T-helper 17 cell (primary cell): ENCODE data around the gene NTN1. TPM values are rescaled to one million over a fixed set of nuclear protein-coding genes. Genes with fewer than 3 reads are reported as not detected.
"Not testable (repeated sequence)": the region's sequence is repeated elsewhere in the genome, so short reads cannot be mapped to it uniquely, and the experiment has no call there.

ENCODE experiments used
- ATAC-seq: fragments of 150-1000 bp; cut with Tn5 transposase; 2 replicates; pipeline ENCODE4 v1.10.0; 2021; ENCODE audit warnings: mild to moderate bottlenecking, moderate library complexity
- DNase-seq, 3 donors: peaks; one replicate each; pipeline versions ENCODE4 v3.0.0 to v3.0.0-alpha.2; 2020 to 2021
- H3K9me3 ChIP-seq: one replicate; pipeline ENCODE4 v1.7.0; 2013; ENCODE audit warnings: low read length, mild to moderate bottlenecking; ENCODE audit not compliant: control insufficient read depth, poor library complexity, severe bottlenecking
- H3K27ac Mint-ChIP-seq: one replicate; pipeline ENCODE4 v1.8.0; 2022; ENCODE audit warnings: mild to moderate bottlenecking, moderate library complexity, mixed read lengths
- H3K27me3 Mint-ChIP-seq: one replicate; pipeline ENCODE4 v1.8.0; 2022; ENCODE audit warnings: mixed read lengths
- H3K36me3 Mint-ChIP-seq: one replicate; pipeline ENCODE4 v1.8.0; 2022; ENCODE audit warnings: low read depth, mixed read lengths
- H3K4me1 Mint-ChIP-seq: one replicate; pipeline ENCODE4 v1.8.0; 2022; ENCODE audit warnings: mild to moderate bottlenecking, mixed read lengths
- H3K4me3 Mint-ChIP-seq: one replicate; pipeline ENCODE4 v1.8.0; 2022; ENCODE audit warnings: mild to moderate bottlenecking, moderate library complexity, mixed read lengths
- total RNA-seq, 4 donors: library from RNA in 2 of 4; stranded (reverse) in 2 of 4; gene quantifications; one replicate each; pipeline ENCODE4 v1.2.3 and lab custom pipeline; 2022 to 2026

Gene NTN1
- total RNA-seq, 2 donors from 2014 or later, result 0.12 to 0.16 TPM

GRCh38 chr17:9139695-9140094, 118.4 kb downstream of the NTN1 start:
- no peak overlapping the region for H3K4me3 Mint-ChIP-seq
- DNase-seq, result no peak
- H3K9me3 ChIP-seq, result no peaks in the 10 kb centered on the region
- peaks cover 33% of the 10 kb centered on the region for H3K27me3 Mint-ChIP-seq
- ATAC-seq, result no peak
- no peaks in the 10 kb centered on the region for H3K36me3 Mint-ChIP-seq
- no peak overlapping the region for H3K27ac Mint-ChIP-seq
- H3K4me1 Mint-ChIP-seq, result no peaks in the 10 kb centered on the region

DNA sequence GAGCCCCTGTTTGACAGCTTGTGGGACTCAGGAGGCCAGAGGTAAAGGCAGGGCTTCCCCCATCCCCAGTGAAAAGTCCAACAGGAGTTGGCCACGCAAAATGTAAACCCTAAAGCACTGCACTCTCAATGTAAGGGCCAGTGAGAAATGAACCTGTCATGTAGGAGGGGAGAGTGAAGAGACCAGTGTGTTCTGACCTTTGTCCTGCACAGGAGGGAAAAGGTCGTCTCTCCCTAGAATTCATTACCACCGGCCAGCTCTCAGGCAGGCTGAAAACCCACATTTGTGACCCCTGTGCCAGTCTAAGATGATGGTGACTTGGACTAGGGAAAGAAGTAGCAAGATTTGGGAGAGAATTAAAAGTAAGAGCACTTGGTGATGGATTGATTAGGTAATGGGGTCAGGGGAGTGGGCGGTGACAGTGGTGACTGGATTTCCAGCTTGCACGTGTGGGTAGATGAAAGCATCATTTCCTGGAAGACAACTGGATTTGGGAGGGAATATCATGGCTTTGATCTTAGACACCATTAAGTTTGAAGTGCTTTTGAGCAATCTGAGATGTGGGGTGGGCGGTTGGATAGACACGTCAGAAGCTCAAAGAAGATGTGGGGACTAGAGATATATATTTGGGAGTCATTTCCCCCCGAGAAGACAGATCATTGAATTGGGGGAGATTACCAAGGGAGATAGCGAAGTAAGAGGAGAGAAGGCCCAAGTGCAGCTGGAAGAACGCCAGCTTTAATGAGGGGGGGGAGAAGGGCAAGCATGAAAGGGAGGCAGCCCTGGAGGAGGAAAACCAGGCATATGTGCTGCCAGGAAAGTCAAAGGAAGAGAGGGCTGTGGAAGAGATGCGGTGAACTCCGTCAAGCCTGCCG, 119.5 kb downstream of the NTN1 start:
- no peak for DNase-seq
- H3K36me3 Mint-ChIP-seq, result no peaks in the 10 kb centered on the region
- H3K27me3 Mint-ChIP-seq, result peaks cover 22% of the 10 kb centered on the region
- no peaks in the 10 kb centered on the region for H3K9me3 ChIP-seq
- ATAC-seq, result no peak
- no peaks in the 10 kb centered on the region for H3K4me1 Mint-ChIP-seq
- no peak overlapping the region for H3K27ac Mint-ChIP-seq
- no peak overlapping the region for H3K4me3 Mint-ChIP-seq

DNA sequence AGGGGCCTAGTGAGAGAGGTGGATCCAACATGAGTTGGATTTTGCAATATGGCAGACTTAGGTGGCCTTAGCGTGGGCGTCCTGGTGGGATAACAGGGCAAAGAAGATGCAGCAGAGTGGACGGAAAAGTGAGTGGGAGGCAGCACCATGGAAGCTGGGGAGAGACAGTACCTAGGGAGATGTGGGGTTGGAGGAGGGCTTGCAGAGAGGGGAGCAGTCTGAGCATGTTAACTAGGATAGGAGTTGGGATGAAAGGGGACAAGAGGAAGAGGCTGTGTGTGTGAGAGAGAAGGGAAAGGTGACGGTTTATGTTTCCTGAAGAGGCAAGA, 120.1 kb downstream of the NTN1 start:
- H3K36me3 Mint-ChIP-seq, result no peaks in the 10 kb centered on the region
- DNase-seq (no peak), ATAC-seq (no peak)
- H3K4me1 Mint-ChIP-seq, result no peaks in the 10 kb centered on the region
- H3K27ac Mint-ChIP-seq, result no peak overlapping the region
- H3K9me3 ChIP-seq, result no peaks in the 10 kb centered on the region
- H3K27me3 Mint-ChIP-seq, result peaks cover 16% of the 10 kb centered on the region
- H3K4me3 Mint-ChIP-seq, result no peak overlapping the region

GRCh38 chr17:9142772-9143494, 121.6 kb downstream of the NTN1 start:
- Mint-ChIP-seq H3K36me3 (no peaks in the 10 kb centered on the region), H3K4me1 (no peaks in the 10 kb centered on the region), H3K27me3 (peaks cover 9% of the 10 kb centered on the region)

DNA sequence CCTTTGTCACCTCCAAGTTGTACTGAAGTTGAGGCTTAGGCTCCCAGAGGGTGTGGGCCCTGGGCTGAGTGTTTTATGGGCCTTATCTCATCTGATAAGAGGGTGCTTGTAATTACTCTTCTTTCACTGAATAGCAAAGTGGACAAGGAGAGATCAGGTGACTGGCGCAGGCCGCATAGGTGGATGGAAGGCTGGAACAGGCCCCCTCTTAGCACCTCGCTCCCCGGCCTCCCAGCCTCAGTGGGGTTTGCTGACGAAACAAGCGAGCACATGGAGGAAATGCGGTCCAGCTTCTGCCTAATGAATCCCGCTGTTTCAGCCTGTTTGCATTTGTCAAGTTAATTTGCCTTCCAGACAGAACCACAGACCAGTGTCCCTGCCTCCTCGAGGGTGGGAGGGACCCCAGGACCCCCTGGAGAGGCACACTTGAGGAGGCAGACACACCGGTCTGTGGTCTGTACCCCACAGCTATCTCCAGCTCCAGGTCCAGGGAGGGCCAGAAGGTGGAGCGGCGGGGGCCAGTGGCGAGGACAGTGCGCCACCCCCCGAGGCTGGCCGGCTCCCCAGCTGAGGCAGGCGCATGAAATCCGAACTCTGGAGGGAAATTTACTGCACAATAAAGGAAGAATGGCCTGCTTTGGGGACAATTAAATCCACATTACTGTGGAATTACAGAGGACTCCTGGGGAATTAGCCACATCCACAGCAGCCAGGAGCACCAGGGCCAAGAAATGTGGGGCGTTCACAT, 123.4 kb downstream of the NTN1 start:
- Mint-ChIP-seq H3K27ac (no peak overlapping the region), H3K36me3 (no peaks in the 10 kb centered on the region), H3K4me1 (no peaks in the 10 kb centered on the region), H3K27me3 (peaks cover 14% of the 10 kb centered on the region), H3K4me3 (no peak overlapping the region)
- no peak for DNase-seq
- no peak for ATAC-seq
- H3K9me3 ChIP-seq, result no peaks in the 10 kb centered on the region

More at GRCh38 chr17:9142772-9143494, 121.6 kb downstream of the NTN1 start:
- H3K27ac Mint-ChIP-seq, result no peak overlapping the region
- no peak overlapping the region for H3K4me3 Mint-ChIP-seq
- ATAC-seq, result no peak
- DNase-seq, result no peak
- H3K9me3 ChIP-seq, result no peaks in the 10 kb centered on the region

DNA sequence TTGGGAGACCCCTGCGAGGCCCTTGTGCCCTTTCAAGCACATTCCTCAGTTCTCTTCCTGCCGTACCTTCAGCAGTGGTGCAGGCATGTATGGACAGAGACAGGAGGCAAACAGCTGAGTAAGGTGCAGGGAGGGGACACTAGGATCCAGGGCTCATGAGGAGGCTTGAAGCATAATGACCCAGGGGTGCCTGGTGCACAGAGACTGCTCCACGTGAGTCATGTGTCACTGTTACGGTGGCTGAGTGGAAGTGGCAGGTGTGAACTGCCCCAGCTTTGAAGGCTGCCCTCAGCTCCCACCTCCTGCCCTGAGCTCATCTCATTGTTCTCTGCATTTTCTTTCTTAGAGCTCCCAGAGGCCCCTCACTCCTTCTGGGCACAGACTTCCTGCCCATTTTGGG, 124.8 kb downstream of the NTN1 start:
- DNase-seq (no peak), ATAC-seq (no peak)
- H3K4me1 Mint-ChIP-seq, result no peaks in the 10 kb centered on the region
- no peak overlapping the region for H3K27ac Mint-ChIP-seq
- H3K9me3 ChIP-seq, result no peaks in the 10 kb centered on the region
- H3K36me3 Mint-ChIP-seq, result no peaks in the 10 kb centered on the region
- peaks cover 18% of the 10 kb centered on the region for H3K27me3 Mint-ChIP-seq
- no peak overlapping the region for H3K4me3 Mint-ChIP-seq

GRCh38 chr17:9148905-9149525, 127.7 kb downstream of the NTN1 start:
- DNase-seq (no peak), ATAC-seq (no peak)
- H3K36me3 Mint-ChIP-seq, result no peaks in the 10 kb centered on the region
- H3K4me3 Mint-ChIP-seq, result no peak overlapping the region
- H3K27ac Mint-ChIP-seq, result no peak overlapping the region
- no peaks in the 10 kb centered on the region for H3K4me1 Mint-ChIP-seq
- no peaks in the 10 kb centered on the region for H3K9me3 ChIP-seq
- peaks cover 18% of the 10 kb centered on the region for H3K27me3 Mint-ChIP-seq

DNA sequence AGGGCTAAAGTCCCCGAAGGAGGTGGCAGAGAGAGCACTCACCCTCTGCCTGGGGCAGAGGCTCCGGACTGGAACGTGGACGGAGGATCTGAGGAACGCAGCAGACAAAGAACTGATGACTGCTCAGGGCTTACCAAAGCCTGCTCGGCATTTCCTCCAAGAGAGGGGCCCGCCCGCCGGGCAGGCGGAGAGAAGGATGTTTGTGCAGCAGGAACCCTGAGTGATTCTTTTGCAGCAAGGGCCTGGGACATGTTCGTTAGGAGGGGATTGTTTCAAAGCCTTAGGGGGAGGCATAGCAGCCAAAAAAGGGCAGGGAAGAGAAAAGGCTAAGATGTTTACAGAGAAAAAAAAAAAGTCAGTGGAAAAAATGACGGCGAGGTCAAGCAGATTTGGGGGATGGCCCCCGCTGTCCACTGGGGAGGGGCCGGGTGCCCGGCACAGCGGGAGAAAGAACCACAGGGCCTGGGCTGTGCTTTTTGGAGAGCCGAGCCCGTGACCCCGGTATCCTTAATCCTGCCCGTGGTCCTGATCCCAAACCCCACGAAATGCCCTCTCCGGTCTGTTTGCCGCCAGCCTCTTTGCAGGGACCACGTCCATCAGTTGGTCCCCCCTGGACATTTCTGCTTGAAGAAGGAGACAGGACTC, 129.3 kb downstream of the NTN1 start:
- Mint-ChIP-seq H3K27ac (no peak overlapping the region), H3K36me3 (no peaks in the 10 kb centered on the region), H3K27me3 (peaks cover 18% of the 10 kb centered on the region), H3K4me1 (no peaks in the 10 kb centered on the region), H3K4me3 (no peak overlapping the region)
- DNase-seq (no peak), ATAC-seq (no peak)
- H3K9me3 ChIP-seq, result no peaks in the 10 kb centered on the region

DNA sequence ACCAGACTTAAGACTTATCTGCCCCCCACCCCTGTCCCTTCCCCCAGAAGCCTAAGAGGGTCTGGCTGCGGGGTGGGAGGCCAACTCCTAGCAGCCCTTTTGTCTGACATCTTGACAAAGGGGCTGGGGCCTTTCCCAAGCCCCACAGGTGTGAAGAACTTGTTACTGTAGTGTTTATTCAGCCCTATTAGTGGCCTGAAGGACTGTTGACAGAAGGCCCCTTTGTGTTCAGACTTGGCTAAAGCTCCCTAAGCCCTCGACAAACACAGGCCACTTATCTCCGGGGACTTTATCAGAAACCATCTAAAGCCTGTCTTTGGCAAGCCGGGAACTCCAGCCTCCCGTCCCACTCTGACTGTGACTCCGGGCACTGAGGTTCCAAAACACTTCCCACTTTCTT, 129.8 kb downstream of the NTN1 start:
- Mint-ChIP-seq H3K36me3 (no peaks in the 10 kb centered on the region), H3K4me3 (no peak overlapping the region), H3K27ac (no peak overlapping the region), H3K27me3 (peaks cover 18% of the 10 kb centered on the region), H3K4me1 (no peaks in the 10 kb centered on the region)
- ATAC-seq, result no peak
- H3K9me3 ChIP-seq, result no peaks in the 10 kb centered on the region
- no peak for DNase-seq

- H3K4me3 Mint-ChIP-seq, ATAC-seq, H3K27ac Mint-ChIP-seq, H3K36me3 Mint-ChIP-seq, H3K9me3 ChIP-seq, DNase-seq, H3K4me1 Mint-ChIP-seq: not testable (repeated sequence)
- H3K27me3 Mint-ChIP-seq, result peaks cover 18% of the 10 kb centered on the region
These were observed 130.4 kb downstream of the NTN1 start for GRCh38 chr17:9151740-9152139.

GRCh38 chr17:9158544-9159452, 137.5 kb downstream of the NTN1 start:
- Mint-ChIP-seq H3K36me3 (peaks cover 9% of the 10 kb centered on the region), H3K27me3 (peaks cover 16% of the 10 kb centered on the region), H3K4me3 (no peak overlapping the region), H3K4me1 (no peaks in the 10 kb centered on the region), H3K27ac (no peak overlapping the region)
- ATAC-seq, result no peak
- no peak for DNase-seq
- no peaks in the 10 kb centered on the region for H3K9me3 ChIP-seq
